HepG2 (cell line): ENCODE results near the gene ATG7. TPM values are rescaled to one million over a fixed set of nuclear protein-coding genes. Genes with fewer than 3 reads are reported as not detected.

Experiments used
- ARID5B ChIP-seq: IDR thresholded peaks from 2 replicates; pipeline ENCODE4 v1.4.0; 2020; ENCODE audit warnings: mild to moderate bottlenecking, missing genetic modification reagents
- BORCS8-MEF2B ChIP-seq: sonication (generic); formaldehyde crosslinking; IDR thresholded peaks from 2 replicates; pipeline ENCODE4 v1.8.0; 2022; ENCODE audit warnings: mild to moderate bottlenecking, missing genetic modification reagents
- CBX2 ChIP-seq, 2 experiments: fragments of 200-600 bp in 1 of 2; sonication (generic); formaldehyde crosslinking in 1 of 2; IDR thresholded peaks; 2 replicates each; pipeline versions ENCODE4 v1.7.0 to v1.8.1; 2018 to 2022; ENCODE audit warnings: low read depth in 2 of 2, low read length in 1 of 2, mild to moderate bottlenecking in 1 of 2, missing genetic modification reagents in 1 of 2
- DMAP1 ChIP-seq: IDR thresholded peaks from 2 replicates; pipeline ENCODE4 v1.6.1; 2016
- DNMT1 ChIP-seq: sonication (generic); formaldehyde crosslinking; IDR thresholded peaks from 2 replicates; pipeline ENCODE4 v1.5.1; 2020; ENCODE audit warnings: mild to moderate bottlenecking, missing genetic modification reagents
- FOXJ3 ChIP-seq: sonication (generic); formaldehyde crosslinking; IDR thresholded peaks from 2 replicates; pipeline ENCODE4 v1.4.0; 2020; ENCODE audit warnings: missing genetic modification reagents, mild to moderate bottlenecking, borderline replicate concordance
- IKZF5 ChIP-seq: IDR thresholded peaks from 2 replicates; pipeline ENCODE4 v1.6.1; 2018; ENCODE audit warnings: missing genetic modification reagents, mild to moderate bottlenecking, missing compliant biosample characterization
- KDM3A ChIP-seq: IDR thresholded peaks from 2 replicates; pipeline ENCODE4 v1.6.1; 2018; ENCODE audit warnings: low read depth, missing compliant biosample characterization
- RBM39 ChIP-seq: fragments of 200-400 bp; formaldehyde crosslinking; IDR thresholded peaks from one replicate; pipeline ENCODE4 v1.6.1; 2018; ENCODE audit warnings: antibody characterized with exemption, mild to moderate bottlenecking, low read depth, low read length; ENCODE audit not compliant: poor library complexity, severe bottlenecking
- SSRP1 ChIP-seq: IDR thresholded peaks from 2 replicates; pipeline ENCODE4 v1.6.1; 2016; ENCODE audit warnings: control low read depth
- SUZ12 ChIP-seq: fragments of 150-350 bp; IDR thresholded peaks from 2 replicates; pipeline ENCODE4 v1.6.1; 2014; ENCODE audit warnings: low read depth, low read length
- TFDP1 ChIP-seq: IDR thresholded peaks from 2 replicates; pipeline ENCODE4 v1.6.1; 2016; ENCODE audit warnings: missing compliant biosample characterization, missing genetic modification reagents, borderline replicate concordance
- THAP11 ChIP-seq: IDR thresholded peaks from 2 replicates; pipeline ENCODE4 v1.6.1; 2016; ENCODE audit warnings: missing biosample characterization, missing genetic modification reagents
- UBTF ChIP-seq: sonication (generic); formaldehyde crosslinking; IDR thresholded peaks from 2 replicates; pipeline ENCODE4 v1.4.0; 2020; ENCODE audit warnings: mild to moderate bottlenecking, missing genetic modification reagents
- ZEB1 ChIP-seq: IDR thresholded peaks from 2 replicates; pipeline ENCODE4 v1.6.1; 2012; ENCODE audit warnings: mild to moderate bottlenecking, low read depth, inconsistent platforms; ENCODE audit not compliant: insufficient replicate concordance
- ZNF136 ChIP-seq: sonication (generic); formaldehyde crosslinking; IDR thresholded peaks from 2 replicates; pipeline ENCODE4 v1.8.1; 2022; ENCODE audit warnings: low read depth, mild to moderate bottlenecking, moderate library complexity, missing genetic modification reagents
- ZNF446 ChIP-seq: sonication (generic); formaldehyde crosslinking; IDR thresholded peaks from 2 replicates; pipeline ENCODE4 v1.5.0; 2020; ENCODE audit warnings: mild to moderate bottlenecking, missing genetic modification reagents
- ZNF660 ChIP-seq: sonication (generic); formaldehyde crosslinking; IDR thresholded peaks from 2 replicates; pipeline ENCODE4 v1.5.1; 2020; ENCODE audit warnings: mild to moderate bottlenecking, low read depth, missing genetic modification reagents, borderline replicate concordance
- ZNF788 ChIP-seq: sonication (generic); formaldehyde crosslinking; IDR thresholded peaks from 2 replicates; pipeline ENCODE4 v1.5.0; 2020; ENCODE audit warnings: mild to moderate bottlenecking, missing genetic modification reagents, borderline replicate concordance
- ZNF841 ChIP-seq: sonication (generic); formaldehyde crosslinking; IDR thresholded peaks from 2 replicates; pipeline ENCODE4 v1.8.1; 2023; ENCODE audit warnings: missing genetic modification reagents, borderline replicate concordance
- polyA plus RNA-seq, 8 experiments: library from polyadenylated mRNA; depleted of rRNA in 3 of 8; stranded (reverse) in 7 of 8; unstranded in 1 of 8; fragments of >200 nt; fragmentation: Illumina TruSeq in 4 of 8; extraction: Trizol in 4 of 8; gene quantifications; 2 replicates each; pipeline versions ENCODE4 v1.2.1 to v1.2.3, GENCODE V29; 2011 to 2016; ENCODE audit warnings: low read depth in 4 of 8, missing spikeins in 1 of 8, mixed read lengths in 1 of 8; ENCODE audit not compliant: insufficient read depth in 1 of 8
- total RNA-seq, 5 experiments: library from RNA; depleted of rRNA; stranded (reverse); fragments of >200 nt; fragmentation: Illumina TruSeq; extraction: Trizol; gene quantifications; 2 replicates each; pipeline ENCODE4 v1.2.3, GENCODE V29; 2016; ENCODE audit warnings: low read depth in 1 of 5

Gene ATG7
- total and polyA plus RNA-seq, 2 of the 13 experiments (the other 11 are each of a cell fraction or from before 2014, with no cell fraction given): 7.8 to 22.1 TPM

GRCh38 chr3:11536132-11536935 lies 264.1 kb downstream of the ATG7 start (continued):
- TF ChIP-seq ARID5B: peak; percentile 50; the same call in 1 of the 2 replicates
- TF ChIP-seq KDM3A (CRISPR knock-in tag): peak; percentile 80; the same call in 1 of the 2 replicates
- TF ChIP-seq TFDP1: peak; percentile 16; the same call in 1 of the 2 replicates
- 0 out of 2 replicates have a peak, but pooled peaks have one; percentile 30 for TF ChIP-seq DMAP1 (CRISPR knock-in tag)
- peak; percentile 87 for TF ChIP-seq THAP11 (CRISPR knock-in tag)
- 0 out of 2 replicates have a peak, but pooled peaks have one; percentile 53 for TF ChIP-seq DNMT1 (CRISPR knock-in tag)
- 0 out of 2 replicates have a peak, but pooled peaks have one; percentile 42 for TF ChIP-seq ZNF136 (CRISPR knock-in tag)
- TF ChIP-seq BORCS8-MEF2B: peak; percentile 45; the same call in 1 of the 2 replicates
- TF ChIP-seq ZNF446 (CRISPR knock-in tag): no peak
- peak; percentile 58 for TF ChIP-seq RBM39
- TF ChIP-seq ZNF841: no peak
- no peak for TF ChIP-seq SSRP1 (CRISPR knock-in tag)
- TF ChIP-seq ZNF788: peak; percentile 53; the same call in 1 of the 2 replicates
- TF ChIP-seq SUZ12: no peak
- TF ChIP-seq IKZF5 (CRISPR knock-in tag): peak; percentile 53; the same call in 1 of the 2 replicates
- TF ChIP-seq CBX2 (IDR thresholded peaks at IDR 0.05; ENCODE audit: low read depth, low read length): no peak
- no peak for TF ChIP-seq CBX2 (CRISPR knock-in tag; IDR thresholded peaks at IDR 0.05; ENCODE audit: low read depth)
- no peak for TF ChIP-seq ZNF660 (CRISPR knock-in tag)
- peak; percentile 66 for TF ChIP-seq UBTF (CRISPR knock-in tag)
- peak; percentile 29 for TF ChIP-seq ZEB1
- TF ChIP-seq FOXJ3 (CRISPR knock-in tag): peak; percentile 66; the same call in 1 of the 2 replicates
